ENCODE measurements around the gene MED8.

The MED8 gene

DNA sequence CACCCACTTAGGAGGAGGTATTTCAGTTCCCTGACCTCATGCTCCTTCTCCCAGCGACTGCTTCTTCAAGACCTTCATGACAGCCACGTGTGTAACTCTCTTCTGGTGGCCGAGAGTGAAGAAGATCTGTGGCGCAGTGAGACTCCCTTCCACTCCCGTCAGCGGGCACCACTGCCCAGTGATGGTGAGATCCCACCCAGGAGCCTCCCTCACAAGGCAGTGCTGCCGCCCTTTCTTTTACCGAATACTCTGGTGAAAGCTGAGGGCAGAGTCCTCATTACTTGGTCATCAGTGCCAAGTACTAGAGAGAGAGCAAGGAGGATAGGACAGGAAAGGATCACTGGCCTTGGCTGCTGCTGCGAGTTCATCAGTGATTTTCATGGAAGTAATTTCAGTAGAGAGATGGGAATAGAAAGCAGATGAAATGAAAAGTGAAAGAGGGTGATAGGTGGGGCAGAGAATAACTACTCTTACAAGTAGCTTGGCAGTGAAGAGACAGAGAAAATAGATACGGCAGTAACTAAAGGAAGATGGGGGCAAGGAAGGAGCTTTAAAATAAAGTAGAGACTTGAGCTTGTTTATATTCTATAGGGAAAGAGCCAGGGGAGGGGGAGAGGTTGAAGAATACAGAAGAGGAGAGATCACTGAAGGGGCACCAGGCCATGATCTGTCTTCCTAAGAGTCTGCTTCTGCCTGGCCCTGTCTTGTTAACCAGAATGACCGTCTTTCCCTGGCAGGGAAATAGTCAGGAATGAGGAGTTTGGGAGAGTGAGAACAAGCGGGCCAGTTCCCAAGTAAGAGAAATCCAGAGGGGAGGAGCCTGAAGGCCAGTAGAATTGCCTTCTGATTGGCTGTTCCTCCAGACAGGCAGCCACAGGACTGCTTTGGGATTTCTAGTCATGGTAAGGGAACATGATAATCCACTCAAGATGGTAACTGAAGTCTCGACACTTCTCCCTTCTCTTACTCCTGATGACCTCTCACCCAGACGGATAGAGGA is 45.8 kb upstream of the MED8 start:
- no peak for TF ChIP-seq CTCF (conservative IDR thresholded peaks at IDR 0.05)
- H3K27ac ChIP-seq = no peak overlapping the region

DNA sequence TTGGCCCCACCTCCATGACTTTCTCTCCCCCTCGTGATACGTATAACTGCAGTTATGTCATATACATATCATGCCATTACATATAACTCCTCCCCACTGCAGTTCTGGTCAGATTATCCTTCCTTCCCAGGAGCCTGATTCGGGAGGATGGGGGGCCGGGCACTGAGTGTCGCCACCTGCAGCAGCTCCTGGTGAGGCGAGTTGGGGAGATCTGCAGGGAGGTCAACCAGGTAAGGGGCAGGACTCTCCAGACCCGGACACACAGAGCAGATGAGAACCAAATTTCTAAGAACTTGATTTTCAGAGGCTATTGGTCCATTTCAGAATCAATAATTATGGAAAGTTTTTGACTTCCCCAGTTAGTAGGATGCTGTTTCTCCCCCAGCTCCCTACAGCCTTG is 44.7 kb upstream of the MED8 start:
- no peak overlapping the region for H3K27ac ChIP-seq
- TF ChIP-seq CTCF (conservative IDR thresholded peaks at IDR 0.05) = no peak

- H3K27ac ChIP-seq = no peak overlapping the region
- TF ChIP-seq CTCF (conservative IDR thresholded peaks at IDR 0.05) = no peak
Measured at GRCh38 chr1:43432907-43433306, 43.3 kb upstream of the MED8 start.

DNA sequence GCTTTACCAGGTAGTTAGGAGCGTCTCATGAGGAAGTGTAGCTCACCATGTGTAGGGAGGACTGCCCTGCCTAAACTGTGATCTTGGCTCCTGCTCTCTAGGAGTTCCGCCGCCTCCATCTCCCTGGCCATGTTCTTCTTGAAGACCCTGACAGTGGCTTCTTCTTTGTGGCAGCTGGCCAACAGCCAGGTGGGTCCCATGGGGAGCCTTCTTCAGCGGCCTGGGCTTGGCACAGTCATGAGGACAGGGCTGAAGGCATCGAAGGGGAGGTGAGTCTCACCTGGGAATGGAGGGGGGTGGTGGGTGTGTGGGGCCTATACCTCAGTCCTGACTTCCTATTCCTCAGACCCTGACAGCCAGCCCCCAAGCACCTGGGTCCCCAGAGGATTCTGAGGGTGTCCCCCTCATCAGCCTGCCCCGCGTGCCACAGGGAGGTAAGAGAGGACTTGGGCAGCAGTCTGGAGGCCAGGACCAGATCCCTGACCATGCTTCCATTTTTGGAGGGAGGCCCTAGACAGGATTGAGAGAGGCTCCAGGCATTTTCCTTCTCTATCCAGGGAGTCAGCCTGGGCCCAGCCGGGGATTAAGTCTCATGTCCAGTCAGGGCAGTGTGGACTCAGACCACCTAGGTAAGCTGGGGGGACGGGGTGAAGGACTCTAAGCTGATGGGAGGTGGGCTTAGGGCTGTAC is 42.7 kb upstream of the MED8 start:
- no peak overlapping the region for H3K27ac ChIP-seq
- no peak for TF ChIP-seq CTCF (conservative IDR thresholded peaks at IDR 0.05)

DNA sequence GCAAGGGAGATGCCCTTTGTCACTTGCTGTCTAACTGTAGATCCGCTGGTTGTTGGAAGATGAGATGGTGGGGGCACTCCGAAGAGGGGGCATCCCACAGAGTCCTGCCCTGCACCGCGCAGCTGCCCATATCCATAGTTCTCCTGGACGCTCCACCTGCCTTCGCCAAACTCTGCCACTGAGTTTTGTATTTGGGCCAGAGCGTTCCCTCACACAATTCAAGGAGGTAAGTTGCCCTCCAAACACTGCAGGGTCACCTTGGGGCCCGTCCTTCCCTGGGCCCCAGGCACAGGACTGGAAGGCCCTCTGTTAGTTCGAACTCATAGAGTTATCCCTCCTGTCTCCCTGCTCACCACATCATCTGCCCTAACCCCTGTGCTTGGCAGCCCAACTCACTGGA is 42.1 kb upstream of the MED8 start:
- no peak overlapping the region for H3K27ac ChIP-seq
- no peak for TF ChIP-seq CTCF (conservative IDR thresholded peaks at IDR 0.05)

GRCh38 chr1:43430831-43431230 is 41.2 kb upstream of the MED8 start:
- H3K27ac ChIP-seq = no peak overlapping the region
- TF ChIP-seq CTCF (conservative IDR thresholded peaks at IDR 0.05) = no peak

- no peak for TF ChIP-seq CTCF (conservative IDR thresholded peaks at IDR 0.05)
- no peak overlapping the region for H3K27ac ChIP-seq
Measured at GRCh38 chr1:43427941-43428340, 38.3 kb upstream of the MED8 start.

Measured in VCaP (cell line).